ENCODE results near the gene NIPA2.

NIPA2 gene

GRCh38 chr15:22907161-22907950 lies 68.9 kb downstream of the NIPA2 start:
- in situ Hi-C loops (cut with MboI; ENCODE audit: low sequenced_read_pairs), result loop anchor here (10.0 kb wide), 1 partner anchor 107 kb away; no protein-coding TSS in a partner anchor
- H3K27me3 ChIP-seq (ENCODE audit: low read depth), result no peaks in the 10 kb centered on the region
- no peaks in the 10 kb centered on the region for H3K9me3 ChIP-seq
- H3K36me3 ChIP-seq (replicated peaks), result peaks cover 67% of the 10 kb centered on the region
- no peaks in the 10 kb centered on the region for H3K4me1 ChIP-seq
- H3K4me3 ChIP-seq, result no peak overlapping the region
- no peak for DNase-seq (ENCODE audit: low spot score in 2 of 2)

GRCh38 chr15:22908830-22909229 lies 70.4 kb downstream of the NIPA2 start:
- in situ Hi-C loops (cut with MboI; ENCODE audit: low sequenced_read_pairs), result loop anchor here (10.0 kb wide), 1 partner anchor 106 kb away; no protein-coding TSS in a partner anchor
- no peak for DNase-seq (ENCODE audit: low spot score in 2 of 2)
- Histone ChIP-seq H3K9me3 (no peaks in the 10 kb centered on the region), H3K4me3 (no peak overlapping the region), H3K36me3 (replicated peaks) (peaks cover 63% of the 10 kb centered on the region), H3K4me1 (no peaks in the 10 kb centered on the region), H3K27me3 (ENCODE audit: low read depth) (no peaks in the 10 kb centered on the region)

GRCh38 chr15:22911306-22911705 lies 72.8 kb downstream of the NIPA2 start:
- no peak for DNase-seq (ENCODE audit: low spot score in 2 of 2)
- peaks cover 63% of the 10 kb centered on the region for H3K36me3 ChIP-seq (replicated peaks)
- no peaks in the 10 kb centered on the region for H3K9me3 ChIP-seq
- no peaks in the 10 kb centered on the region for H3K4me1 ChIP-seq
- H3K4me3 ChIP-seq, result no peak overlapping the region
- in situ Hi-C loops (cut with MboI; ENCODE audit: low sequenced_read_pairs), result no loop called here
- no peaks in the 10 kb centered on the region for H3K27me3 ChIP-seq (ENCODE audit: low read depth)

- DNase-seq (ENCODE audit: low spot score in 2 of 2), result no peak
- Histone ChIP-seq H3K9me3 (no peaks in the 10 kb centered on the region), H3K4me3 (no peak overlapping the region), H3K36me3 (replicated peaks) (peaks cover 66% of the 10 kb centered on the region), H3K27me3 (ENCODE audit: low read depth) (no peaks in the 10 kb centered on the region), H3K4me1 (no peaks in the 10 kb centered on the region)
- in situ Hi-C loops (cut with MboI; ENCODE audit: low sequenced_read_pairs), result no loop called here
Observed at GRCh38 chr15:22912256-22912655, 73.8 kb downstream of the NIPA2 start.

- in situ Hi-C loops (cut with MboI; ENCODE audit: low sequenced_read_pairs), result no loop called here
- H3K36me3 ChIP-seq (replicated peaks), result peaks cover 73% of the 10 kb centered on the region
Observed at GRCh38 chr15:22913646-22914380, 75.3 kb downstream of the NIPA2 start.

GRCh38 chr15:22915866-22916515 lies 77.5 kb downstream of the NIPA2 start:
- peaks cover 56% of the 10 kb centered on the region for H3K36me3 ChIP-seq (replicated peaks)
- H3K4me1 ChIP-seq, result peaks cover 16% of the 10 kb centered on the region
- in situ Hi-C loops (cut with MboI; ENCODE audit: low sequenced_read_pairs), result no loop called here
- DNase-seq (ENCODE audit: low spot score in 2 of 2), result no peak
- no peaks in the 10 kb centered on the region for H3K9me3 ChIP-seq
- no peak overlapping the region for H3K4me3 ChIP-seq
- no peaks in the 10 kb centered on the region for H3K27me3 ChIP-seq (ENCODE audit: low read depth)

More at GRCh38 chr15:22913646-22914380, 75.3 kb downstream of the NIPA2 start:
- H3K4me1 ChIP-seq, result peaks cover 4% of the 10 kb centered on the region
- H3K27me3 ChIP-seq (ENCODE audit: low read depth), result no peaks in the 10 kb centered on the region
- no peak overlapping the region for H3K4me3 ChIP-seq
- no peaks in the 10 kb centered on the region for H3K9me3 ChIP-seq
- DNase-seq (ENCODE audit: low spot score in 2 of 2), result no peak

- Histone ChIP-seq H3K36me3 (replicated peaks) (peaks cover 49% of the 10 kb centered on the region), H3K4me1 (peaks cover 16% of the 10 kb centered on the region), H3K9me3 (no peaks in the 10 kb centered on the region), H3K4me3 (no peak overlapping the region), H3K27me3 (ENCODE audit: low read depth) (no peaks in the 10 kb centered on the region)
- no peak for DNase-seq (ENCODE audit: low spot score in 2 of 2)
- in situ Hi-C loops (cut with MboI; ENCODE audit: low sequenced_read_pairs), result no loop called here
Observed at GRCh38 chr15:22916606-22917350, 78.3 kb downstream of the NIPA2 start.

- in situ Hi-C loops (cut with MboI; ENCODE audit: low sequenced_read_pairs), result no loop called here
- H3K27me3 ChIP-seq (ENCODE audit: low read depth), result no peaks in the 10 kb centered on the region
- no peak overlapping the region for H3K4me3 ChIP-seq
- no peaks in the 10 kb centered on the region for H3K9me3 ChIP-seq
- peaks cover 16% of the 10 kb centered on the region for H3K4me1 ChIP-seq
- peaks cover 43% of the 10 kb centered on the region for H3K36me3 ChIP-seq (replicated peaks)
- DNase-seq (ENCODE audit: low spot score in 2 of 2), result no peak
Observed at GRCh38 chr15:22917556-22917955, 79.1 kb downstream of the NIPA2 start.
